ENCODE measurements around the gene RREB1.

DNA sequence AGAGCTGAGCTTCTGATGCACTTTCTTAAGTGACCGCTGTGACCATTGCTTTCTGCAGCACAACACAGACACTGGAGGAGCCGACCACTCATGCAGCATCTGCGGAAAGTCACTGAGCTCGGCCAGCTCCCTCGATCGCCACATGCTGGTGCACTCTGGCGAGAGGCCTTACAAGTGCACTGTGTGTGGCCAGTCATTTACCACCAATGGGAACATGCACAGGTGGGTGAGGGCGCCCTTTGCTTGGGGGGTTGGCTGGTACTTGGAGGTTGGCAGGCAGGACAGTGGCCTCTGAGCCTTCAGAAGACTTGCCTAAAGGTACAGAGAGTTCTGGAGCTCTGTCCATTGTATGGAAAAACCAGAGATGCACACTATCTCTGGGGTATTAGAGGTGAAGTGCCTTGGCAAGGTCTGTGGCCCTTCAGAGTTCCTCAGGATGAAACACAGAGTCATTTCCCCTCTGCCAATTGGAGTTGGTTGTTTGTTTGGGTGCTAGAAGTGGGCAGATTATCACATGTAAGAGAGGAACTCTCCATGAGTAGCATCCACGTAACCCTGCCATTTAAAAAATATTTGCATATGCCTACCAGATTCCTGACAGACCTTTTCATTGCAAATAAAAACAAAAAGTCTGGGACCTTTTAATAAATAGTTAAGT, 81.5 kb downstream of the RREB1 start:
- TF ChIP-seq, protein P1, sequence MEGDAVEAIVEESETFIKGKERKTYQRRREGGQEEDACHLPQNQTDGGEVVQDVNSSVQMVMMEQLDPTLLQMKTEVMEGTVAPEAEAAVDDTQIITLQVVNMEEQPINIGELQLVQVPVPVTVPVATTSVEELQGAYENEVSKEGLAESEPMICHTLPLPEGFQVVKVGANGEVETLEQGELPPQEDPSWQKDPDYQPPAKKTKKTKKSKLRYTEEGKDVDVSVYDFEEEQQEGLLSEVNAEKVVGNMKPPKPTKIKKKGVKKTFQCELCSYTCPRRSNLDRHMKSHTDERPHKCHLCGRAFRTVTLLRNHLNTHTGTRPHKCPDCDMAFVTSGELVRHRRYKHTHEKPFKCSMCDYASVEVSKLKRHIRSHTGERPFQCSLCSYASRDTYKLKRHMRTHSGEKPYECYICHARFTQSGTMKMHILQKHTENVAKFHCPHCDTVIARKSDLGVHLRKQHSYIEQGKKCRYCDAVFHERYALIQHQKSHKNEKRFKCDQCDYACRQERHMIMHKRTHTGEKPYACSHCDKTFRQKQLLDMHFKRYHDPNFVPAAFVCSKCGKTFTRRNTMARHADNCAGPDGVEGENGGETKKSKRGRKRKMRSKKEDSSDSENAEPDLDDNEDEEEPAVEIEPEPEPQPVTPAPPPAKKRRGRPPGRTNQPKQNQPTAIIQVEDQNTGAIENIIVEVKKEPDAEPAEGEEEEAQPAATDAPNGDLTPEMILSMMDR (conservative IDR thresholded peaks at IDR 0.05; ENCODE audit: low read depth, low read length): no peak
- TF ChIP-seq EZH2 (IDR thresholded peaks at IDR 0.05; ENCODE audit: borderline replicate concordance, low read depth, low read length, poor library complexity, severe bottlenecking): no peak
